Measurements from ENCODE around the gene CAMTA1. TPM values are rescaled to one million over a fixed set of nuclear protein-coding genes. Genes with fewer than 3 reads are reported as not detected.
"Not testable (repeated sequence)": the region's sequence is repeated elsewhere in the genome, so short reads cannot be mapped to it uniquely, and the experiment has no call there.

The CAMTA1 gene
- total and polyA plus RNA-seq, 4 donors, result 78.7 to 438 (median 173) TPM

DNA sequence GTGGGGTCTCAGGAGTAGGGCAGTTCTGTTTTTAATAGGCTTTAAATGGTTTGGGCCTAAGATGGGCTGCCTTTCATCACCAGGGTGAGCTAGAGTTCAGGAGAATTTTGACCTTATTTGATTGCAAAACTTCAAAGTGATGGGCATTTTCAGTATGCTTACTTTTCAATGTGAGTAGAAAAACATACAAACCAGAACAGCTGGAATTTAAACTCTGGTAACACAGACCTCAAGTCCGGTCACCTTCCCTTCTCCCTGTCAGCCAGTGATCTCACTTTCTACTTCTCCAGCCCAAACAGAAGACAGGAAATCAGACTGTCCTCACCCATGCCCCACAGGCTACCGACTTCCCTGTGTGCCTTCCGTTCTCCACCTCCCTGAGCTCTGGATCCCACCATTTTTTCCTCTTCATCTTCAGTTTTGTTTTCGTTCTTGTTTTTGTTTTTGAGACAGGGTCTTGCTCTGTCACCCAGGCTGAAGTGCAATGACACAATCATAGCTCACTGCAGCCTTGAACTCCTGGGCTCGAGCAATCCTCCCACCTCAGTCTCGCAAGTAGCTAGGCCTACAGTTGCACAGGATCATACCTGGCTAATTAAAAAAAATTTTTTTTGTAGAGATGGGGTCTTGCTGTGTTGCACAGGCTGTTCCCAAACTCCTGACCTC is 374.0 kb downstream of the CAMTA1 start:
- 59 to 79% methylated on average over 6 of the region's 6 CpGs for WGBS, 2 donors
- Histone ChIP-seq H3K4me1 (ENCODE audit: control insufficient read depth in 1 of 2, insufficient read depth in 2 of 2, low read length in 2 of 2) (no peaks in the 10 kb centered on the region), H3K27me3 (ENCODE audit: control insufficient read depth in 1 of 2, insufficient read depth in 2 of 2, low read length in 1 of 2) (no peaks in the 10 kb centered on the region), H3K27ac (ENCODE audit: low read depth in 1 of 2, low read length in 2 of 2) (no peak overlapping the region), H3K9me3 (ENCODE audit: control insufficient read depth, low read length) (peaks cover 4% of the 10 kb centered on the region), H3K36me3 (ENCODE audit: control insufficient read depth in 1 of 2, insufficient read depth in 2 of 2, low read length in 1 of 2) (no peaks in the 10 kb centered on the region), H3K4me3 (ENCODE audit: low read length in 2 of 2) (no peak overlapping the region)
- ATAC-seq (ENCODE audit: low FRiP score) (no peak), DNase-seq (no peak)
- intact Hi-C loops (cut with DNase I), result no loop called here

DNA sequence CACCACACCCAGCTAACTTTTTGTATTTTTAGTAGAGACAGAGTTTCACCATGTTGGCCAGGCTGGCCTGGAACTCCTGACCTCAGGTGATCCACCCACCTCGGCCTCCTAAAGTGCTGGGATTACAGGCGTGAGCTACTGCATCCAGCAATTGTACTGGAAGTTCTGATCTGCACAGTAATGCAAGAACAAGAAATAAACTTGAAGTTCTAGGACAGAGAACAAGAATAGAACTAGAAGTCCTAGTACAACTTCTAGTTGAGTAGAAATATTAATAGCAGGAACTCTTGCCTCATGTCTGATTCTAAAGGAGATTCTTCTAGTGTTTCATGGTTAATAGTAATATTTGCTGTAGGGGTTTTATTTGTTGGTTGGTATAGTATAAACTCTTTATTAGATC is 383.3 kb downstream of the CAMTA1 start:
- H3K36me3 ChIP-seq (ENCODE audit: control insufficient read depth in 1 of 2, insufficient read depth in 2 of 2, low read length in 1 of 2); H3K27ac ChIP-seq (ENCODE audit: low read depth in 1 of 2, low read length in 2 of 2); H3K27me3 ChIP-seq (ENCODE audit: control insufficient read depth in 1 of 2, insufficient read depth in 2 of 2, low read length in 1 of 2); DNase-seq; H3K4me3 ChIP-seq (ENCODE audit: low read length in 2 of 2); ATAC-seq (ENCODE audit: low FRiP score); H3K9me3 ChIP-seq (ENCODE audit: control insufficient read depth, low read length); H3K4me1 ChIP-seq (ENCODE audit: control insufficient read depth in 1 of 2, insufficient read depth in 2 of 2, low read length in 2 of 2); intact Hi-C loops (cut with DNase I): not testable (repeated sequence)
- WGBS, 2 donors, result 81 to 84% methylated on average over 2 of the region's 2 CpGs

DNA sequence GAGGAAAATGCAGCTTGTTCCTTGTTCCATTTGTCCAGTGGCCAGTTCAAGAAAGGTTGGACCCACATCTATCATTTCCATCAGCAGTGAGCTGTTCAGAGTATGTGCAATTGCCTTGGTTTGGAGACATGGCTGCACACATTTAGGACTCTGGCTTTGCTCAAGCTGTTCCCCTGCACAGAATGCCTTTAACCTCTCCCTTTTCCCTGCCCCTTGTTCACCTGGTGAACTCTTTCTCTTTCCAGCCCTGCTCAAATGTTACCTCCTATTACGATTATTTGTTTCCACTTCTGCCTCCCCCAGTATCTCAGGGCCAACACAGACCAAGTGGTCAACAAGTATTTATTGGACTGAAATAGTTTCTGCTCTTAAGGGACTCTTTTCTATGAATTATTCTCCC is 385.9 kb downstream of the CAMTA1 start:
- no peaks in the 10 kb centered on the region for H3K27me3 ChIP-seq (ENCODE audit: control insufficient read depth in 1 of 2, insufficient read depth in 2 of 2, low read length in 1 of 2)
- no peaks in the 10 kb centered on the region for H3K36me3 ChIP-seq (ENCODE audit: control insufficient read depth in 1 of 2, insufficient read depth in 2 of 2, low read length in 1 of 2)
- no peaks in the 10 kb centered on the region for H3K4me1 ChIP-seq (ENCODE audit: control insufficient read depth in 1 of 2, insufficient read depth in 2 of 2, low read length in 2 of 2)
- WGBS, 2 donors, result 64 to 80% methylated on average over 1 of the region's 1 CpG
- H3K9me3 ChIP-seq (ENCODE audit: control insufficient read depth, low read length), result no peaks in the 10 kb centered on the region
- H3K4me3 ChIP-seq (ENCODE audit: low read length in 2 of 2), result no peak overlapping the region
- no peak for ATAC-seq (ENCODE audit: low FRiP score)
- DNase-seq, result no peak
- H3K27ac ChIP-seq (ENCODE audit: low read depth in 1 of 2, low read length in 2 of 2), result no peak overlapping the region
- intact Hi-C loops (cut with DNase I), result no loop called here

DNA sequence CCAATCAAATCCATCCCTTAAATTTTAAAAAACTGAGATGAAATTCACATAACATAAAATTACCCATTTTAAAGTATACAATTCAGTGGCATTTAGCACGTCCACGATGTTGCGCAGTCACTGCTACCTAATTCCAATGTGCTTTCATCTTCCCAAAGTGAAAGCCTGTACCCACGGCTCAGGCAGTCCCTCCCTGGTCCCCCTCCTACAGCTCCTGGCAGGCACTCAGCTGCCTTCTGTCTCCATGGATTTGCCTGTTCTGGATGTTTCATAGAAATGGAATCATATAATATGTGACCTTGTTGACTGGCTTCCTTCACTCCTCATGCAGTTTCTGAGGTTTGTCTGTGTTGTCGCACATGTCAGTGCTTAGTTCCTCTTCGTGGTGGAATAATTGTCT is 386.3 kb downstream of the CAMTA1 start:
- intact Hi-C loops (cut with DNase I), result no loop called here
- no peaks in the 10 kb centered on the region for H3K36me3 ChIP-seq (ENCODE audit: control insufficient read depth in 1 of 2, insufficient read depth in 2 of 2, low read length in 1 of 2)
- DNase-seq (no peak), ATAC-seq (ENCODE audit: low FRiP score) (no peak)
- no peaks in the 10 kb centered on the region for H3K27me3 ChIP-seq (ENCODE audit: control insufficient read depth in 1 of 2, insufficient read depth in 2 of 2, low read length in 1 of 2)
- no peaks in the 10 kb centered on the region for H3K9me3 ChIP-seq (ENCODE audit: control insufficient read depth, low read length)
- no peak overlapping the region for H3K4me3 ChIP-seq (ENCODE audit: low read length in 2 of 2)
- H3K27ac ChIP-seq (ENCODE audit: low read depth in 1 of 2, low read length in 2 of 2), result no peak overlapping the region
- no peaks in the 10 kb centered on the region for H3K4me1 ChIP-seq (ENCODE audit: control insufficient read depth in 1 of 2, insufficient read depth in 2 of 2, low read length in 2 of 2)
- WGBS, 2 donors, result 70 to 72% methylated on average over 6 of the region's 6 CpGs

DNA sequence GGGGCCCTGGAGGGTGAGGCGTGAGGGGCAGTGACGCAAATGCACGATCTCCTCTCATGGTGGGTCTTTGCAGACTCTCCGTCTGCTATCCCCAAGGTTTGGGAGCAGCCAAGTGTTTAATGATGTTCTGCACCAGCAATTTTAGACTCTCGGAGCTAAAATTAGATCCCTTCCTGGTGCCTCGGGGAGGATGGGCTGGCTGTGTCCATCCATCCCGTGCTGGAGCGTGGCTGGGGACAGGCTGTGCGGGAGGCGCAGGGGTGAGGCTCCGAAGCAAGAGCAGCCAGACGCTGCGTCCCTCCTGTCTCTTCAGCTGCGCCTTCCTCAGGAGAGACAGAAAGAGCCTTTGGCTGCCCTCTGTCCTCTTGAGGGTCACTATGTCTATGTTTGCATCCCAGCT is 387.6 kb downstream of the CAMTA1 start:
- Histone ChIP-seq H3K27ac (ENCODE audit: low read depth in 1 of 2, low read length in 2 of 2) (no peak overlapping the region), H3K36me3 (ENCODE audit: control insufficient read depth in 1 of 2, insufficient read depth in 2 of 2, low read length in 1 of 2) (no peaks in the 10 kb centered on the region), H3K4me3 (ENCODE audit: low read length in 2 of 2) (no peak overlapping the region), H3K4me1 (ENCODE audit: control insufficient read depth in 1 of 2, insufficient read depth in 2 of 2, low read length in 2 of 2) (no peaks in the 10 kb centered on the region), H3K9me3 (ENCODE audit: control insufficient read depth, low read length) (no peaks in the 10 kb centered on the region), H3K27me3 (ENCODE audit: control insufficient read depth in 1 of 2, insufficient read depth in 2 of 2, low read length in 1 of 2) (no peaks in the 10 kb centered on the region)
- intact Hi-C loops (cut with DNase I), result no loop called here
- WGBS, 2 donors, result 37 to 40% methylated on average over 14 of the region's 14 CpGs
- DNase-seq, result no peak
- no peak for ATAC-seq (ENCODE audit: low FRiP score)

DNA sequence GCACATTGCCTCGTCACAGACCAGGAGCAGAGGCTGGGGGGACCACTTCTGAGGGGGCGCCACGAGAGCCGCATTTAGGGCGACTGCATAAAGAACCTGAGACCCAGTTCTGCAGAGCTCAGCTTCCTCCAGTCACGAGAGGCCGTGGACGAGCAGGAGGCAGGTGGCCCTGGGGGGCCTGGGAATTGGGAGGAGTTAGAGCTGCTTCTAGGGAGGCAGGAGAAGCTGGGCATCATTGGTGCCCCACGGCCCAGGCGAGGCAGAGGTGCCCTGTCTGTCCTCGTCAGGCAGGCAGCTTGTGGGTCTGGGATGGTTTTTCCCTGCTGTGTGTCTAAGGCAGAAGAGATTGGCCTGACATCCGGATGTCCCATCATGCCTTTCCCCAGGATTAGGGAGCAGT is 389.3 kb downstream of the CAMTA1 start:
- no peak overlapping the region for H3K4me3 ChIP-seq (ENCODE audit: low read length in 2 of 2)
- ATAC-seq (ENCODE audit: low FRiP score), result no peak
- WGBS, 2 donors, result 75 to 79% methylated on average over 12 of the region's 12 CpGs
- no peaks in the 10 kb centered on the region for H3K27me3 ChIP-seq (ENCODE audit: control insufficient read depth in 1 of 2, insufficient read depth in 2 of 2, low read length in 1 of 2)
- DNase-seq, result no peak
- H3K9me3 ChIP-seq (ENCODE audit: control insufficient read depth, low read length), result no peaks in the 10 kb centered on the region
- H3K27ac ChIP-seq (ENCODE audit: low read depth in 1 of 2, low read length in 2 of 2), result no peak overlapping the region
- no peaks in the 10 kb centered on the region for H3K36me3 ChIP-seq (ENCODE audit: control insufficient read depth in 1 of 2, insufficient read depth in 2 of 2, low read length in 1 of 2)
- intact Hi-C loops (cut with DNase I), result no loop called here
- H3K4me1 ChIP-seq (ENCODE audit: control insufficient read depth in 1 of 2, insufficient read depth in 2 of 2, low read length in 2 of 2), result no peaks in the 10 kb centered on the region

DNA sequence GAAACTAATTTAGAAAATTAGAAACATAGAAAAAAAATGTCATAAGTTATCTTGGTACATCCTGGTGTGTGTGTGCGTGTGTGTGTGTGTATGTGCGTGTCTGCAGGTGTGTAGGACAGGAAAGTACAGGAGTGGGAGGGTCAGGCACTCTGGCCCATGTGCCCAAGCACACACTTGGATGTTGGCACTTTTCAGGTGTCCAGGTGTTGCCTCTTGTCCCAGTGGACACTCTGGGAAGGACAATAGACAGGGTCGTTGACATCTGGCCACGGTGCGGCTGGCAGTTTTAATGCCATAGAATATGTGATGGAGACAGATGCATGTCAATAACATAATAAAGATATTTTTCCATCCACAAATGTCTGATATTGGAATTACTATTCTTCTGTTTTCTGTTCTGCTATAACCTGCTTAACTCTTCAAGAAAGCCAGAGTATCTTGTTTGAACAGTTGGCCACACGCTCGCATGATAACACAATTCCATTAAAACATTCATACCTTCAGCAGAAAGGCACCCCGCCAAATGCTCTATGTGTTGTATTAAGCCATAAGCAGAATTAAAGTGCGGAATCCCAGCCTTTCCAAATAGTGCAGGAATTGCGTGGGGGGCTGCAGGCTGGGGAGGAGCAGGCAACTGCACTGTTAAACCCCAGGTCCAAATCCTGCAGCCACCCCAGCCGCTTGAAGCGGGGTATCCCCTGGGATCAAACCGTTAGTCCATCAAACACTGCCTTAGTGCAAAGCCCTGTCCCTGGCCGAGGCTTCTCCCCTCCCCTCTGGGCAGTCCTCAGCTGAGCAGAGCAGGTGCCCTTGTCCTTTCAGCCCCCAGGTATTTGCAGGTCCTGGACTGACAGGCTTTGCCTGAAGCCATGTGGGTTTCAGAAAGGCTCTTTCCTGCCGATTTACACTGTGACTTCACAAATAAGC is 390.0 kb downstream of the CAMTA1 start:
- H3K27me3 ChIP-seq (ENCODE audit: control insufficient read depth in 1 of 2, insufficient read depth in 2 of 2, low read length in 1 of 2), result no peaks in the 10 kb centered on the region
- intact Hi-C loops (cut with DNase I), result no loop called here

DNA sequence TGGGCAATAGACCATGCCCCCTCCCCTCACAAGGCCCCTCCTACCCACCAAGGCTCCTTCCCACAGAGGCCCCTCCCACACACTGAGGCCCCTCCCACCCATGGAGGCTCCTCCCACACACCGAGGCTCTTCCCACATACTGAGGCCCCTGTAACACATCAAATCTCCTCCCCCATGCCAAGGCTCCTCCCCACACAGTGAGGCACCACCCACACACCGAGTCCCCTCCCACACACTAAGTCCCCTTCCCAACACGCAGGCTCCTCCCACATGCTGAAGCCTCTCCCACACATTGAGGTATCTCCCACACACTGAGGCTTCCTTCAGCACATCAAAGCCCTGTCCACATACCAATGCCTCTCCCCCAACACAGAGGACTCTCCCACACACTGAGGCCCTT is 391.8 kb downstream of the CAMTA1 start:
- WGBS, 2 donors, result 86 to 95% methylated on average over 3 of the region's 3 CpGs
- H3K27ac ChIP-seq (ENCODE audit: low read depth in 1 of 2, low read length in 2 of 2), result no peak overlapping the region
- peaks cover 2% of the 10 kb centered on the region for H3K9me3 ChIP-seq (ENCODE audit: control insufficient read depth, low read length)
- intact Hi-C loops (cut with DNase I), result no loop called here
- H3K36me3 ChIP-seq (ENCODE audit: control insufficient read depth in 1 of 2, insufficient read depth in 2 of 2, low read length in 1 of 2), result no peaks in the 10 kb centered on the region
- no peak for DNase-seq
- no peak overlapping the region for H3K4me3 ChIP-seq (ENCODE audit: low read length in 2 of 2)
- no peaks in the 10 kb centered on the region for H3K4me1 ChIP-seq (ENCODE audit: control insufficient read depth in 1 of 2, insufficient read depth in 2 of 2, low read length in 2 of 2)
- no peak for ATAC-seq (ENCODE audit: low FRiP score)
- H3K27me3 ChIP-seq (ENCODE audit: control insufficient read depth in 1 of 2, insufficient read depth in 2 of 2, low read length in 1 of 2), result no peaks in the 10 kb centered on the region

More for the DNA sequence above, 390.0 kb downstream of the CAMTA1 start:
- 73 to 79% methylated on average over 15 of the region's 15 CpGs for WGBS, 2 donors
- Histone ChIP-seq H3K4me1 (ENCODE audit: control insufficient read depth in 1 of 2, insufficient read depth in 2 of 2, low read length in 2 of 2) (no peaks in the 10 kb centered on the region), H3K27ac (ENCODE audit: low read depth in 1 of 2, low read length in 2 of 2) (no peak overlapping the region), H3K4me3 (ENCODE audit: low read length in 2 of 2) (no peak overlapping the region), H3K36me3 (ENCODE audit: control insufficient read depth in 1 of 2, insufficient read depth in 2 of 2, low read length in 1 of 2) (no peaks in the 10 kb centered on the region), H3K9me3 (ENCODE audit: control insufficient read depth, low read length) (no peaks in the 10 kb centered on the region)
- no peak for ATAC-seq (ENCODE audit: low FRiP score)
- DNase-seq, result no peak
